HEK293 (cell line): ENCODE measurements around the gene MLN.

Experiments
- CTCF ChIA-PET: fragments of 350-600 bp; formaldehyde crosslinking; extraction: SDS; loops from one replicate; lab custom pipeline; 2021; ENCODE audit warnings: antibody characterized with exemption; lab: Yijun Ruan, JAX
- POLR2A ChIA-PET: fragments of 300-600 bp; formaldehyde crosslinking; extraction: SDS; loops from one replicate; lab custom pipeline; 2020; ENCODE audit warnings: antibody characterized with exemption, inconsistent platforms; lab: Yijun Ruan, JAX
- H3K27ac ChIP-seq: fragments of 200-500 bp; sonication (Bioruptor generic); 2 replicates; pipeline ENCODE4 v1.5.1; 2014; ENCODE audit warnings: low read depth, low read length, control low read depth, inconsistent platforms; ENCODE audit errors: extremely low read depth
- H3K36me3 ChIP-seq, 2 experiments: fragments of 200-500 bp in 1 of 2; sonication (Bioruptor generic) in 1 of 2; 1 replicate in 1 of 2; 2 replicates in 1 of 2; pipeline ENCODE4 v1.5.1; 2014 to 2017; ENCODE audit warnings: inconsistent platforms in 2 of 2, low read length in 2 of 2; ENCODE audit not compliant: control insufficient read depth in 2 of 2, insufficient read depth in 1 of 2
- H3K4me1 ChIP-seq: fragments of 200-500 bp; sonication (Bioruptor generic); 2 replicates; pipeline ENCODE4 v1.5.1; 2014; ENCODE audit warnings: mild to moderate bottlenecking, low read length, inconsistent platforms; ENCODE audit not compliant: control insufficient read depth, insufficient read depth
- H3K4me3 ChIP-seq: 2 replicates; pipeline ENCODE4 v1.5.1; 2011; ENCODE audit warnings: low read depth, mild to moderate bottlenecking, control low read depth, low read length, moderate library complexity
- H3K9me3 ChIP-seq: fragments of 200-500 bp; sonication (Bioruptor generic); 2 replicates; pipeline ENCODE4 v1.5.1; 2014; ENCODE audit warnings: low read depth, low read length, inconsistent platforms; ENCODE audit not compliant: control insufficient read depth, insufficient read depth
- AEBP2 ChIP-seq: fragments of 450-650 bp; formaldehyde crosslinking; IDR thresholded peaks from 2 replicates; pipeline ENCODE4 v1.5.1; 2016; ENCODE audit warnings: missing biosample characterization, missing genetic modification characterization, borderline replicate concordance
- ELK4 ChIP-seq: IDR thresholded peaks from 2 replicates; pipeline ENCODE4 v1.6.1; 2011; ENCODE audit warnings: mild to moderate bottlenecking, low read depth, low read length, borderline replicate concordance
- KLF8 ChIP-seq: fragments of 450-650 bp; formaldehyde crosslinking; IDR thresholded peaks from 2 replicates; pipeline ENCODE4 v1.5.1; 2016; ENCODE audit warnings: missing biosample characterization, missing genetic modification characterization
- WT1 ChIP-seq: fragments of 450-650 bp; formaldehyde crosslinking; IDR thresholded peaks from 2 replicates; pipeline ENCODE4 v1.5.1; 2016; ENCODE audit warnings: missing biosample characterization, missing genetic modification characterization
- ZBTB7A ChIP-seq: fragments of 450-650 bp; formaldehyde crosslinking; IDR thresholded peaks from 2 replicates; pipeline ENCODE4 v1.5.1; 2016; ENCODE audit warnings: low read depth, missing biosample characterization, missing genetic modification characterization
- ZFHX2 ChIP-seq: fragments of 450-650 bp; formaldehyde crosslinking; conservative IDR thresholded peaks from 2 replicates; pipeline ENCODE4 v1.5.1; 2016; ENCODE audit warnings: missing biosample characterization, missing genetic modification characterization
- ZIC2 ChIP-seq: fragments of 450-650 bp; formaldehyde crosslinking; IDR thresholded peaks from 2 replicates; pipeline ENCODE4 v1.5.1; 2016; ENCODE audit warnings: missing biosample characterization, missing genetic modification characterization
- ZNF19 ChIP-seq: fragments of 450-650 bp; formaldehyde crosslinking; IDR thresholded peaks from 2 replicates; pipeline ENCODE4; 2016; ENCODE audit warnings: missing biosample characterization, missing genetic modification characterization, low read depth
- ZNF214 ChIP-seq: fragments of 450-650 bp; formaldehyde crosslinking; IDR thresholded peaks from 2 replicates; pipeline ENCODE4 v1.5.1; 2017; ENCODE audit warnings: missing biosample characterization, mild to moderate bottlenecking, missing genetic modification characterization, borderline replicate concordance
- ZNF366 ChIP-seq: fragments of 450-650 bp; formaldehyde crosslinking; conservative IDR thresholded peaks from 2 replicates; pipeline ENCODE4 v1.5.1; 2016; ENCODE audit warnings: missing biosample characterization, missing genetic modification characterization
- ZNF558 ChIP-seq: fragments of 450-650 bp; formaldehyde crosslinking; IDR thresholded peaks from 2 replicates; pipeline ENCODE4 v1.5.1; 2016; ENCODE audit warnings: missing biosample characterization, missing genetic modification characterization
- ZNF707 ChIP-seq: fragments of 450-650 bp; formaldehyde crosslinking; IDR thresholded peaks from 2 replicates; pipeline ENCODE4 v1.5.1; 2016; ENCODE audit warnings: missing biosample characterization, missing genetic modification characterization
- ZNF776 ChIP-seq: fragments of 450-650 bp; formaldehyde crosslinking; IDR thresholded peaks from 2 replicates; pipeline ENCODE4 v1.5.0; 2017; ENCODE audit warnings: missing biosample characterization, missing genetic modification characterization, borderline replicate concordance
- TF ChIP-seq, protein P1 (sequence below): fragments of 450-650 bp; IDR thresholded peaks from 2 replicates; pipeline ENCODE4 v1.5.1; 2018; ENCODE audit warnings: missing biosample characterization, missing genetic modification characterization
- TF ChIP-seq, protein P2 (sequence below): fragments of 450-650 bp; formaldehyde crosslinking; IDR thresholded peaks from 2 replicates; pipeline ENCODE4 v1.5.1; 2016; ENCODE audit warnings: missing biosample characterization, missing genetic modification characterization, borderline replicate concordance
- TF ChIP-seq, protein P3 (sequence below): fragments of 450-650 bp; formaldehyde crosslinking; IDR thresholded peaks from 2 replicates; pipeline ENCODE4 v1.5.0; 2017; ENCODE audit warnings: missing biosample characterization, missing genetic modification characterization, borderline replicate concordance

Gene MLN

GRCh38 chr6:33792981-33793380, 10.8 kb downstream of the MLN start (continued):
- TF ChIP-seq, protein P1, sequence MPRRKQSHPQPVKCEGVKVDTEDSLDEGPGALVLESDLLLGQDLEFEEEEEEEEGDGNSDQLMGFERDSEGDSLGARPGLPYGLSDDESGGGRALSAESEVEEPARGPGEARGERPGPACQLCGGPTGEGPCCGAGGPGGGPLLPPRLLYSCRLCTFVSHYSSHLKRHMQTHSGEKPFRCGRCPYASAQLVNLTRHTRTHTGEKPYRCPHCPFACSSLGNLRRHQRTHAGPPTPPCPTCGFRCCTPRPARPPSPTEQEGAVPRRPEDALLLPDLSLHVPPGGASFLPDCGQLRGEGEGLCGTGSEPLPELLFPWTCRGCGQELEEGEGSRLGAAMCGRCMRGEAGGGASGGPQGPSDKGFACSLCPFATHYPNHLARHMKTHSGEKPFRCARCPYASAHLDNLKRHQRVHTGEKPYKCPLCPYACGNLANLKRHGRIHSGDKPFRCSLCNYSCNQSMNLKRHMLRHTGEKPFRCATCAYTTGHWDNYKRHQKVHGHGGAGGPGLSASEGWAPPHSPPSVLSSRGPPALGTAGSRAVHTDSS (tag by site-specific recombination) = no peak
- TF ChIP-seq ZNF558 (tag by site-specific recombination) (no peak), ZNF366 (tag by site-specific recombination) (no peak), ELK4 (no peak)

DNA sequence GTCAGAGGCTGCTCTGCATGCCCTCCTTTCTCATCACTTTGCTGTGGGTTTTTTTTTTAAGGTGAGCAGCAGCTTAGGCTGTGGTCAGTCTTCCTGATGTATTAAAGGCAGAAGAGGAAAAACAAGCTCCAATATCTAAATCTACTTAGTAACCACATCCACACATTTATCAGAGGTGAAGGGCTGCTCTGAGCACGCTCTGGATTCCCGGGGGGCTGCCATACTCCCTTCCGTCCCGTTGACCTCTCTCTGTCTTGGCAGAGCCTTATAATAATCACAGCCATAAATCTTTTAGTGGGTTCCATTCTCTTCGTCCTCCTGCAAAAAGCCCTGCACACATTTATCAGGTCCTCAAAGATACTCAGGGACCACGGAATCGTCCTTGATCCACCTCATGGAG, 12.2 kb downstream of the MLN start:
- Histone ChIP-seq H3K27ac (no peak overlapping the region), H3K9me3 (no peaks in the 10 kb centered on the region), H3K4me3 (no peak overlapping the region), H3K4me1 (peaks cover 14% of the 10 kb centered on the region), H3K36me3 (no peaks in the 10 kb centered on the region)
- ChIA-PET POLR2A (interaction anchor here (0.6 to 1.7 kb wide), 4 partner anchors 10 to 577 kb away, joined by 3 to 5 read pairs (median 4); no protein-coding TSS in a partner anchor), CTCF (interaction anchor here (0.6 to 1.3 kb wide), 4 partner anchors 10 to 263 kb away, joined by 3 to 4 read pairs (median 4); no protein-coding TSS in a partner anchor)
- TF ChIP-seq ZFHX2 = no peak
- no peak for TF ChIP-seq ZBTB7A (tag by site-specific recombination)
- TF ChIP-seq, protein P2, sequence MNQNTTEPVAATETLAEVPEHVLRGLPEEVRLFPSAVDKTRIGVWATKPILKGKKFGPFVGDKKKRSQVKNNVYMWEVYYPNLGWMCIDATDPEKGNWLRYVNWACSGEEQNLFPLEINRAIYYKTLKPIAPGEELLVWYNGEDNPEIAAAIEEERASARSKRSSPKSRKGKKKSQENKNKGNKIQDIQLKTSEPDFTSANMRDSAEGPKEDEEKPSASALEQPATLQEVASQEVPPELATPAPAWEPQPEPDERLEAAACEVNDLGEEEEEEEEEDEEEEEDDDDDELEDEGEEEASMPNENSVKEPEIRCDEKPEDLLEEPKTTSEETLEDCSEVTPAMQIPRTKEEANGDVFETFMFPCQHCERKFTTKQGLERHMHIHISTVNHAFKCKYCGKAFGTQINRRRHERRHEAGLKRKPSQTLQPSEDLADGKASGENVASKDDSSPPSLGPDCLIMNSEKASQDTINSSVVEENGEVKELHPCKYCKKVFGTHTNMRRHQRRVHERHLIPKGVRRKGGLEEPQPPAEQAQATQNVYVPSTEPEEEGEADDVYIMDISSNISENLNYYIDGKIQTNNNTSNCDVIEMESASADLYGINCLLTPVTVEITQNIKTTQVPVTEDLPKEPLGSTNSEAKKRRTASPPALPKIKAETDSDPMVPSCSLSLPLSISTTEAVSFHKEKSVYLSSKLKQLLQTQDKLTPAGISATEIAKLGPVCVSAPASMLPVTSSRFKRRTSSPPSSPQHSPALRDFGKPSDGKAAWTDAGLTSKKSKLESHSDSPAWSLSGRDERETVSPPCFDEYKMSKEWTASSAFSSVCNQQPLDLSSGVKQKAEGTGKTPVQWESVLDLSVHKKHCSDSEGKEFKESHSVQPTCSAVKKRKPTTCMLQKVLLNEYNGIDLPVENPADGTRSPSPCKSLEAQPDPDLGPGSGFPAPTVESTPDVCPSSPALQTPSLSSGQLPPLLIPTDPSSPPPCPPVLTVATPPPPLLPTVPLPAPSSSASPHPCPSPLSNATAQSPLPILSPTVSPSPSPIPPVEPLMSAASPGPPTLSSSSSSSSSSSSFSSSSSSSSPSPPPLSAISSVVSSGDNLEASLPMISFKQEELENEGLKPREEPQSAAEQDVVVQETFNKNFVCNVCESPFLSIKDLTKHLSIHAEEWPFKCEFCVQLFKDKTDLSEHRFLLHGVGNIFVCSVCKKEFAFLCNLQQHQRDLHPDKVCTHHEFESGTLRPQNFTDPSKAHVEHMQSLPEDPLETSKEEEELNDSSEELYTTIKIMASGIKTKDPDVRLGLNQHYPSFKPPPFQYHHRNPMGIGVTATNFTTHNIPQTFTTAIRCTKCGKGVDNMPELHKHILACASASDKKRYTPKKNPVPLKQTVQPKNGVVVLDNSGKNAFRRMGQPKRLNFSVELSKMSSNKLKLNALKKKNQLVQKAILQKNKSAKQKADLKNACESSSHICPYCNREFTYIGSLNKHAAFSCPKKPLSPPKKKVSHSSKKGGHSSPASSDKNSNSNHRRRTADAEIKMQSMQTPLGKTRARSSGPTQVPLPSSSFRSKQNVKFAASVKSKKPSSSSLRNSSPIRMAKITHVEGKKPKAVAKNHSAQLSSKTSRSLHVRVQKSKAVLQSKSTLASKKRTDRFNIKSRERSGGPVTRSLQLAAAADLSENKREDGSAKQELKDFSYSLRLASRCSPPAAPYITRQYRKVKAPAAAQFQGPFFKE = no peak

- Histone ChIP-seq H3K9me3 (no peaks in the 10 kb centered on the region), H3K4me1 (peaks cover 14% of the 10 kb centered on the region), H3K36me3 (peaks cover 0 to 7% of the 10 kb centered on the region in 2 experiments; a peak in 1 of 3 replicates), H3K27ac (no peak overlapping the region), H3K4me3 (no peak overlapping the region)
- ChIA-PET POLR2A (interaction anchor here (1.1 to 1.7 kb wide), 2 partner anchors 11 to 21 kb away, joined by 3 to 5 read pairs; no protein-coding TSS in a partner anchor), CTCF (interaction anchor here (0.6 to 1.3 kb wide), 4 partner anchors 11 to 264 kb away, joined by 3 to 4 read pairs (median 4); no protein-coding TSS in a partner anchor)
- TF ChIP-seq ZNF214 (no peak), ZIC2 (tag by site-specific recombination) (peak; percentile 32; the same call in 1 of the 2 replicates)
Observed at GRCh38 chr6:33790910-33791309, 12.9 kb downstream of the MLN start.

DNA sequence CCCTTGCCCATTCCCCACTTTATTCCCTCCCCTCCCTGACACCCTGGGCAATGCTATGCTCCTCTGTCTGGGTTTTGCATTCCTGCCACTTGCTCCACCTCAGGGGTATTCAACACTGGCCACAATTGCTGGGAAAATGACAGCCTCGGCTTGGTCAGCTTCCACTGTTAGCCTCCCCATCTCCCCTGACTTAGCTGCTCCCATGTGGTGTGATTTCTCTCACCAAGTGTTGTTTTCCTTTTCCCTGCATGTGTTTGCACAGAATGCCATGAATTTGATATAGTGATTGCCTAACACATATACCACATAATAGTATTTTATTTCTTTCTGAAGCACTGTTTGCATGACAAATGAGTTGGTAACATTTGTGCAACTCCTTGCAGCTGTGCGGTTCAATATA, 13.4 kb downstream of the MLN start:
- peaks cover 14% of the 10 kb centered on the region for H3K4me1 ChIP-seq
- no peak overlapping the region for H3K27ac ChIP-seq
- TF ChIP-seq ZNF776 (no peak), ZNF19 (tag by site-specific recombination) (no peak), WT1 (tag by site-specific recombination) (no peak), ZNF707 (tag by site-specific recombination) (no peak), KLF8 (no peak), AEBP2 (tag by site-specific recombination) (no peak)
- TF ChIP-seq, protein P3, sequence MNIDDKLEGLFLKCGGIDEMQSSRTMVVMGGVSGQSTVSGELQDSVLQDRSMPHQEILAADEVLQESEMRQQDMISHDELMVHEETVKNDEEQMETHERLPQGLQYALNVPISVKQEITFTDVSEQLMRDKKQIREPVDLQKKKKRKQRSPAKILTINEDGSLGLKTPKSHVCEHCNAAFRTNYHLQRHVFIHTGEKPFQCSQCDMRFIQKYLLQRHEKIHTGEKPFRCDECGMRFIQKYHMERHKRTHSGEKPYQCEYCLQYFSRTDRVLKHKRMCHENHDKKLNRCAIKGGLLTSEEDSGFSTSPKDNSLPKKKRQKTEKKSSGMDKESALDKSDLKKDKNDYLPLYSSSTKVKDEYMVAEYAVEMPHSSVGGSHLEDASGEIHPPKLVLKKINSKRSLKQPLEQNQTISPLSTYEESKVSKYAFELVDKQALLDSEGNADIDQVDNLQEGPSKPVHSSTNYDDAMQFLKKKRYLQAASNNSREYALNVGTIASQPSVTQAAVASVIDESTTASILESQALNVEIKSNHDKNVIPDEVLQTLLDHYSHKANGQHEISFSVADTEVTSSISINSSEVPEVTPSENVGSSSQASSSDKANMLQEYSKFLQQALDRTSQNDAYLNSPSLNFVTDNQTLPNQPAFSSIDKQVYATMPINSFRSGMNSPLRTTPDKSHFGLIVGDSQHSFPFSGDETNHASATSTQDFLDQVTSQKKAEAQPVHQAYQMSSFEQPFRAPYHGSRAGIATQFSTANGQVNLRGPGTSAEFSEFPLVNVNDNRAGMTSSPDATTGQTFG (tag by site-specific recombination) = no peak

More for the DNA sequence above, 13.4 kb downstream of the MLN start:
- Histone ChIP-seq H3K36me3 (peaks cover 0 to 12% of the 10 kb centered on the region in 2 experiments; a peak in 1 of 3 replicates), H3K4me3 (no peak overlapping the region), H3K9me3 (no peaks in the 10 kb centered on the region)
- POLR2A ChIA-PET = interaction anchor here (1.7 kb wide), 1 partner anchor 11 kb away, joined by 5 read pairs; no protein-coding TSS in a partner anchor
- CTCF ChIA-PET = interaction anchor here (1.0 to 1.2 kb wide), 2 partner anchors 23 to 46 kb away, joined by 3 to 4 read pairs; no protein-coding TSS in a partner anchor
